Neuronal stem cell (in vitro differentiated cells): ENCODE results near the gene TUBA3E.
"Not testable (repeated sequence)": the region's sequence is repeated elsewhere in the genome, so short reads cannot be mapped to it uniquely, and the experiment has no call there.

ENCODE experiments used
- DNase-seq: peaks from one replicate; pipeline ENCODE4 v3.0.0-alpha.2; 2013; ENCODE audit warnings: low spot score
- H2AFZ ChIP-seq: one replicate; pipeline ENCODE4 v1.6.1; 2013; ENCODE audit warnings: mild to moderate bottlenecking, low read length, inconsistent platforms
- H2AK5ac ChIP-seq: 2 replicates; pipeline ENCODE4 v1.6.1; 2013; ENCODE audit warnings: low read depth, mild to moderate bottlenecking, inconsistent platforms, low read length, moderate library complexity, mixed read lengths
- H2BK120ac ChIP-seq: 2 replicates; pipeline ENCODE4 v1.6.1; 2013; ENCODE audit warnings: low read depth, mild to moderate bottlenecking, inconsistent platforms, low read length, moderate library complexity, mixed read lengths
- H2BK12ac ChIP-seq: one replicate; pipeline ENCODE4 v1.6.1; 2013; ENCODE audit warnings: low read length, inconsistent platforms
- H2BK15ac ChIP-seq: 2 replicates; pipeline ENCODE4 v1.6.1; 2013; ENCODE audit warnings: mild to moderate bottlenecking, low read length, inconsistent platforms, mixed read lengths
- H2BK5ac ChIP-seq: one replicate; pipeline ENCODE4 v1.6.1; 2013; ENCODE audit warnings: inconsistent platforms, mild to moderate bottlenecking, low read length, moderate library complexity
- H3K14ac ChIP-seq: one replicate; pipeline ENCODE4 v1.6.1; 2013; ENCODE audit warnings: low read length, inconsistent platforms
- H3K18ac ChIP-seq: 2 replicates; pipeline ENCODE4 v1.6.1; 2013; ENCODE audit warnings: low read length, inconsistent platforms
- H3K23ac ChIP-seq: 2 replicates; pipeline ENCODE4 v1.6.1; 2013; ENCODE audit warnings: low read depth, mild to moderate bottlenecking, mixed read lengths, low read length, inconsistent platforms; ENCODE audit not compliant: poor library complexity
- H3K27ac ChIP-seq: replicated peaks from 3 replicates; pipeline ENCODE4 v1.5.1; 2013; ENCODE audit warnings: low read length, inconsistent platforms
- H3K27me3 ChIP-seq, 3 experiments: 2 replicates each; pipeline ENCODE4 v1.6.1; 2013; ENCODE audit warnings: low read length in 3 of 3, mild to moderate bottlenecking in 2 of 3, inconsistent platforms in 1 of 3, low read depth in 1 of 3, mixed read lengths in 1 of 3, moderate library complexity in 1 of 3; ENCODE audit not compliant: control insufficient read depth in 3 of 3, insufficient read depth in 3 of 3
- H3K36me3 ChIP-seq, 2 donors: replicated peaks in 1 of 2; 2 replicates each; pipeline ENCODE4 v1.6.1; 2013; ENCODE audit warnings: low read length in 2 of 2; ENCODE audit not compliant: control insufficient read depth in 2 of 2, insufficient read depth in 2 of 2
- H3K4ac ChIP-seq: 2 replicates; pipeline ENCODE4 v1.6.1; 2013; ENCODE audit warnings: inconsistent platforms, mild to moderate bottlenecking, low read length, moderate library complexity
- H3K4me1 ChIP-seq, 2 donors: 1 replicate in 1 of 2; 2 replicates in 1 of 2; pipeline ENCODE4 v1.6.1; 2013; ENCODE audit warnings: low read length in 2 of 2, low read depth in 1 of 2; ENCODE audit not compliant: control insufficient read depth in 2 of 2, insufficient read depth in 1 of 2
- H3K4me2 ChIP-seq: one replicate; pipeline ENCODE4 v1.6.1; 2013; ENCODE audit warnings: mild to moderate bottlenecking, low read length, inconsistent platforms; ENCODE audit not compliant: insufficient read depth, poor library complexity, severe bottlenecking
- H3K4me3 ChIP-seq, 2 donors: 2 replicates each; pipeline ENCODE4 v1.5.1; 2013; ENCODE audit warnings: low read length in 2 of 2, mild to moderate bottlenecking in 2 of 2, inconsistent platforms in 1 of 2, moderate library complexity in 1 of 2
- H3K79me1 ChIP-seq: one replicate; pipeline ENCODE4 v1.6.1; 2013; ENCODE audit warnings: low read depth, mild to moderate bottlenecking, inconsistent platforms, low read length, moderate library complexity
- H3K9ac ChIP-seq: one replicate; pipeline ENCODE4 v1.6.1; 2013; ENCODE audit warnings: mild to moderate bottlenecking, low read depth, low read length, inconsistent platforms; ENCODE audit not compliant: poor library complexity
- H3K9me3 ChIP-seq, 2 donors: replicated peaks in 1 of 2; 2 replicates each; pipeline versions ENCODE3 to v1.6.1; 2013; ENCODE audit warnings: low read length in 2 of 2, mild to moderate bottlenecking in 2 of 2, inconsistent platforms in 1 of 2, low read depth in 1 of 2, mixed read lengths in 1 of 2, moderate library complexity in 1 of 2; ENCODE audit not compliant: control insufficient read depth in 2 of 2, insufficient read depth in 1 of 2
- H4K8ac ChIP-seq: one replicate; pipeline ENCODE4 v1.6.1; 2013; ENCODE audit warnings: low read depth, mild to moderate bottlenecking, inconsistent platforms, low read length, moderate library complexity
- H4K91ac ChIP-seq: one replicate; pipeline ENCODE4 v1.6.1; 2013; ENCODE audit warnings: low read length, low read depth, mild to moderate bottlenecking, inconsistent platforms; ENCODE audit not compliant: poor library complexity
- WGBS, 2 donors: extraction: QIAGEN DNeasy Blood & Tissue Kit; methylation state at CpG; one replicate each; pipeline ENCODE4 v1.1.7; 2013; ENCODE audit warnings: missing lambda C conversion rate in 2 of 2, mixed read lengths in 1 of 2; ENCODE audit not compliant: insufficient read length in 2 of 2, insufficient replicate concordance in 1 of 2; ENCODE audit errors: extremely low coverage in 2 of 2; 5-methylcytosine and 5-hydroxymethylcytosine counted together

The TUBA3E gene

DNA sequence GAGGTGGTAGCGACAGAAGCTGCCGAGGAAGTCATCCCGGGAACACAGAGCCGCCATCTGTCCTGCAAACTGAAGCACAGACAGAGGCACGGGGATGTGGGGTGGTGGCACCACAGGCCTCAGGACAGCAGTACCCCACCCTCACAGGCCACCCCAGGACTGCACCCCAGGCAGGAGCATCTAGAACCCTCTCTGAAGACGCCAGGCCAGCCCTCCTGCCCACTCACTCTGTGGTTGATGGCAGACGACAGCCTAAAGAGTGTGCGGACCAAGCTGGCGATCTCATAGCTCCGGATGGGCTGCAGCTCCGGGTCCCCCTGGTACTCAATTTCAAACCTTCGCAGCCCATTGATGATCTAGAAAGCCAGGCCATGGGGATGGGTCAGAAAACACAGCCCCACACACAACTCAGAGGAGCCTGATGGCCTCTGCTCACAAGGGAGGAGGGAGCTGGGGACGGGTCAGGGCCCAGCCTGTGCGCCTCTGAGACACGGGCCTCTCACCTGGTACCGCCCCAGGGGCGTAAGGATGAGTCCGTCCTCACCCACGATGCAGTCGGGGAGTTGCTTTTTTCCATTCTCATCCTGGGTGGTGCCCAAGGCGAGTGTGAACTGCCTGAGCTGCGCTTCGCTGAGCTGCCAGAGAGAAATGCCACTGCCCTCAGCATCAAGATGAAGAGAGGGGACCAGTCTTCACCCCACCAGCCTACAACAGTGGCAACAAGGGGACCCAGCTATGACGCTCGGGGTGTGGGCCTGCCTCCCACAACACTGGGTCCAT, 45.2 kb downstream of the TUBA3E start:
- no peak overlapping the region for H2BK5ac ChIP-seq
- peaks cover 10 to 54% of the 10 kb centered on the region in 2 donors for H3K36me3 ChIP-seq
- WGBS, 2 donors, result no CpG with 5 or more reads among the region's 25 CpGs
- H3K18ac ChIP-seq, result no peak overlapping the region
- H2BK12ac ChIP-seq, result no peak overlapping the region
- no peak overlapping the region for H3K14ac ChIP-seq
- no peak overlapping the region for H2AFZ ChIP-seq
- no peaks in the 10 kb centered on the region for H3K4me1 ChIP-seq
- H4K8ac ChIP-seq, result no peak overlapping the region
- H2AK5ac ChIP-seq, result no peak overlapping the region
- no peak for DNase-seq
- H3K79me1 ChIP-seq, result peaks cover 2% of the 10 kb centered on the region
- no peaks in the 10 kb centered on the region for H3K9me3 ChIP-seq
- no peaks in the 10 kb centered on the region for H3K27me3 ChIP-seq
- H3K4ac ChIP-seq, result no peak overlapping the region
- no peak overlapping the region for H2BK120ac ChIP-seq
- H3K9ac ChIP-seq, result no peak overlapping the region
- no peak overlapping the region for H3K4me3 ChIP-seq
- H2BK15ac ChIP-seq, result no peak overlapping the region
- no peak overlapping the region for H3K23ac ChIP-seq
- no peak overlapping the region for H3K4me2 ChIP-seq
- H3K27ac ChIP-seq, result no peak overlapping the region
- H4K91ac ChIP-seq, result no peak overlapping the region

GRCh38 chr2:130152136-130152815, 46.0 kb downstream of the TUBA3E start:
- no CpG with 5 or more reads among the region's 27 CpGs for WGBS, 2 donors
- not testable (repeated sequence) for H2BK5ac ChIP-seq
- H3K36me3 ChIP-seq, result peaks cover 10 to 49% of the 10 kb centered on the region in 2 donors

DNA sequence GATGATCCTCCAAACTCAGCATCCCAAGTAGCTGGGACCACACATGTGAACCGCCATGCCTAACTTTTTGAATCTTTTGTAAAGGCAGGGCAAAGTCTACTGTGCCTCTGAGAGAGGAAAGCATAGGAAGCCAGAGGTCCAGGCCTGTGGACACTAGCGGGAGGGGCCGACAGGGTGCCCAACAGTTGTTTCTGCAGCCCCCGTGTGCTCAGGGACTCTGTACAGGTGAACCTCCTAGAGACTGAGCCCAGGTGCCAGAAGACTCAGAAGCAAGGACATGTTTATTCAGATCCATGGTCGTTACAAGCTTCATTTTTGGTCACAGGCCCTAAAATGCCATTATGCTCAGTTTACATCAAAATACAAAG, 47.1 kb downstream of the TUBA3E start:
- H2BK12ac ChIP-seq, H2BK15ac ChIP-seq, H3K9me3 ChIP-seq, H3K4me2 ChIP-seq, H4K8ac ChIP-seq, H3K4ac ChIP-seq, H3K18ac ChIP-seq, H3K4me1 ChIP-seq, H3K27ac ChIP-seq, H2BK120ac ChIP-seq, DNase-seq, H3K4me3 ChIP-seq, H3K79me1 ChIP-seq, H2AK5ac ChIP-seq, H4K91ac ChIP-seq, H2BK5ac ChIP-seq, H3K9ac ChIP-seq, H3K23ac ChIP-seq, H3K27me3 ChIP-seq, H2AFZ ChIP-seq, H3K14ac ChIP-seq: not testable (repeated sequence)
- no CpG with 5 or more reads among the region's 5 CpGs for WGBS, 2 donors
- peaks cover 10 to 43% of the 10 kb centered on the region in 2 donors for H3K36me3 ChIP-seq

More at GRCh38 chr2:130152136-130152815, 46.0 kb downstream of the TUBA3E start:
- not testable (repeated sequence) for H3K9ac ChIP-seq, H3K18ac ChIP-seq, H2BK12ac ChIP-seq, H3K27ac ChIP-seq, H2AFZ ChIP-seq, H3K4me2 ChIP-seq, H2BK15ac ChIP-seq, H3K4me3 ChIP-seq, H3K27me3 ChIP-seq, H3K9me3 ChIP-seq, H3K4ac ChIP-seq, H3K4me1 ChIP-seq, H3K79me1 ChIP-seq, DNase-seq, H4K8ac ChIP-seq, H3K14ac ChIP-seq, H3K23ac ChIP-seq, H4K91ac ChIP-seq, H2AK5ac ChIP-seq, H2BK120ac ChIP-seq
